Activated CD4-positive, CD25-positive, alpha-beta regulatory T cell (primary cell): ENCODE results near the gene HMX1.

ENCODE experiments used
- DNase-seq, 4 experiments: peaks; one replicate each; lab custom pipeline; 2025; lab: John Stamatoyannopoulos, UW

Gene HMX1

GRCh38 chr4:8871417-8872401 lies at the start of gene HMX1:
Gene HMX1, minus strand, starts transcription at chr4:8871839. Its CDS starts 225 bp downstream, at chr4:8871614.
- DNase-seq: no peak

- no peak for DNase-seq
These were observed 49.3 kb upstream of the HMX1 start for GRCh38 chr4:8920969-8921368.

DNA sequence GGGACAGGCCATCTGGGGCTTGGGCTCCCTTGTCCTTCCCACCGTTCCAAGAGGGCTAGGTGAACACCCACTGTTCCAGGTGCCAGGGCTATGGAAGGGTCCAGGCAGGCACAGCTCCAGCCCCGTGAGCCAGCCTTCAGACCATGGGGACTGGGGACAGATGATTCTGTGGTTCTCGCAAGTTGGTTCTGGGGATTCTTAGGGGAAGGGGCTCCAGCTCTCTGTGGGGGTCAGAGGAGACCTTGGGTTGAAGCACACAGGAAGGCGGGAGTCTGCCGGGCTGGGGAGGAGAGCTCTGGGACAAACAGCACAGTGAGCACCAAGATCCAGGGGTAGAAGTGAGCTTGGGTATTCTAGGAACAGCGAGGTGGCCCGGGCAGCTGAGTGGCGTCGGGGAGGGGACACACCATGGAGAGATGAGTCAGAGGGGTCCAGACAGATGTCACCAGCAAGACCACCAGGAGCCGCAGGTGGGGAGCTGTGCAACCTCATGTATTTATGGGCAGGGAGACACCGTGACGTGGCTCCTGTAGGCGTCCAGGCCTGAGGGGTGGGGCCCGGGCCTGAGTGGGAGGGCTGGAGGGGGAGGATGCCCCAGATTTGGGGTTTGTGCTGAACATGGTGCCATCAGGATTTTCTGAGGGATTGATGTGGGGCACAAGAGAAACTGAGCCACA lies 48.8 kb upstream of the HMX1 start:
- DNase-seq: no peak

GRCh38 chr4:8919651-8920288 lies 48.1 kb upstream of the HMX1 start:
- no peak for DNase-seq

DNA sequence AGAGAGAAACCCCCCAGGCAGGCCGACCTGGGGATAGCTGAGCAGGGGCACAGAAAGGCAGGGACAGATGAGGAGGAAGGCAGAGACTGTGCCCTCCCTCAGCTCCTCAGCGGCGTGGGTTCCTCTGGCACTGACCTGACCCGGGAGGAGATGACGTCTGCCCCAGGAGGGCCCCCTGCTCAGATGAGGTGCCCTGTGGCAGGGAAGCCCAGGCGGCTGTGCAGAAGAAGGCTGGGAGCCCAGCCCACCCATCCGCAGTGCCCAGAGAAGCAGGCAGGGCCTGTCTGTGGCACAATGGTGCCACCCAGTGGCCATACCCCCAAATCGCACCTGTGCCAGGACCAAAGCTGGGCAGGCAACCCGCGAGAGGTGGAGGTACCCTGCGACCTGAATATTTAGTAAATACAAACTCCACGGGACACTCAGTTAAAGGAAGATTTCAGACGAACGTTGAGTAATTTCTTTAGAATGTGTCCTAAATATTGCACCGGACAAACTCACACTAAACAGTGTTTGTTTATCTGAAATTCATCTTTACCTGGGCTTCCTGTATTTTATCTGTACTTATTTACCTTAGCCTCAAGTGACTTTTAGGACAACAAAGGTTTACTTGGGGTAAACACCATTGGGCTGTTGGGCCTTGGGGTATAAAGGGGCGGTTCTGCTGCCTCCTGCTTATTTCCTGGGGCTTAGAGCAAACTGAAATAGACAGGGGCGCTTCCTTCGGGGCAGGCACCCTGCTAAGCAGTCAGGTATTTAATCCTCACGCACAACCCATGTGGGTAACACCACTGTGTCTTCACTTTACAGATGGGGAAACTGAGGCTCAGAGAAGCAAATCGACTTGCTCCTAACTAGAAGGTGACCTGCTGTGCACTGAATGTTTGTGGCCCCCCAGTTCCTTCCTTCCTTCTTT lies 46.5 kb upstream of the HMX1 start:
- peak; percentile 12 to 52 (median 34) for DNase-seq

- no peak for DNase-seq
These were observed 45.7 kb upstream of the HMX1 start for GRCh38 chr4:8917321-8917811.

GRCh38 chr4:8916906-8917305 lies 45.3 kb upstream of the HMX1 start:
- DNase-seq: no peak

GRCh38 chr4:8916351-8916885 lies 44.8 kb upstream of the HMX1 start:
- DNase-seq: no peak

- DNase-seq: no peak
These were observed 43.9 kb upstream of the HMX1 start for GRCh38 chr4:8915201-8916200.

GRCh38 chr4:8914461-8915171 lies 43.0 kb upstream of the HMX1 start:
- no peak for DNase-seq

- no peak for DNase-seq
These were observed 42.3 kb upstream of the HMX1 start for GRCh38 chr4:8913858-8914460.

GRCh38 chr4:8913121-8913857 lies 41.6 kb upstream of the HMX1 start:
- DNase-seq: no peak

- no peak for DNase-seq
These were observed 40.9 kb upstream of the HMX1 start for GRCh38 chr4:8912506-8912905.

DNA sequence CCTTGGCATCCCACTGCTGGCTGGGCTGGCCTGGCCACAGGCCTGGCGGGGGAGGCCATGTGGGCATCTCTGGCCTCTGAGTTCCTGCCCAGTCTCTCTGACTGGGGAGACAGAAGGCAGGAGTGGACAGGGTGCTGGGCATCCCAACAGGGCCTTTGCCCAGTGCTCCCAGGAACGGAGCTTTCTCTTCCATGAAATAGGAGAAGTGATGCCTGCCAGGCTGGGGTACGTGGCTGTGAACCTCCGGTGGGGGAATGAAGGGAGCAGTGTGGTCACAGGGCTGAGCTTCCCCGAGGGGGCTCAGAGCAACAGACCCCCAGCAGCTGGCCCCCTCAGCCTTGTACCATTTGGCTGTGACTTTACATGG lies 40.4 kb upstream of the HMX1 start:
- DNase-seq: no peak

DNA sequence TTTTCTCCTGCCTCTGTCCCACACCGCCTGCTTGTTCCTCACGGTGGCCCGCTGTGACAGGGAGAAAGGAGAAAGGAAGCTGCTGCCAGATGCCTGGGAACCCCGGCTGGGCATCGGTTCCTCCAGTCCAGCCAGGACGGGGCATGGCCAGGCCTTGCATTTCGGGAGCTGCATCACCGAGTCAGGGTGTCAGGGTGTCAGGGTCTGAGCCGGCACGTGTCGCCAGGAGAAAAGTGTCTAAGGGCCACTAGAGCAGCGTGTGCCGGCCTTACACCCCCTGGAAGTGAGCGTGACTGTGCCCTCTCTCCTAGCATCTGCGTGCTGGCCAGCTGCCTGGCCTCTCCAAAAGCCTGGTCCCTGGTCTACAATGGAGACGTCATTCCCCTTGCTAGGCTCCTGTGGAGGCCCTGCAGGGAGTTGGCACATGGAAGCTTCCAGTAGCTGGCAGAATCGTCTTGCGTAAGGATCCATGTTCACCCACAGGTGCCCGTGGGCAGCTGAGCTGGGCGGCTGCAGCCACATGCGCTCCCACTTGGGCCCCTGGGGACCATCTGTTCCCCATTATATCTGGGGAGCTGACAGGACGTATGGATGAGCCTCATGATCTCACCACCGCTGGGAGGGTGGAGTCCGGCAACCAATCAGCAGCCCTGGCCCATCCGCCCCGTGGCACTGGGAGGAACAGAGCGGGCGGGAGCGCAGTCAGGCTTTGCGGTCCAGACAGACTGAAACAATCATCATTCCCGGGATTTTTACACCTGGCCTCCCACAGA lies 39.9 kb upstream of the HMX1 start:
- DNase-seq: no peak

DNA sequence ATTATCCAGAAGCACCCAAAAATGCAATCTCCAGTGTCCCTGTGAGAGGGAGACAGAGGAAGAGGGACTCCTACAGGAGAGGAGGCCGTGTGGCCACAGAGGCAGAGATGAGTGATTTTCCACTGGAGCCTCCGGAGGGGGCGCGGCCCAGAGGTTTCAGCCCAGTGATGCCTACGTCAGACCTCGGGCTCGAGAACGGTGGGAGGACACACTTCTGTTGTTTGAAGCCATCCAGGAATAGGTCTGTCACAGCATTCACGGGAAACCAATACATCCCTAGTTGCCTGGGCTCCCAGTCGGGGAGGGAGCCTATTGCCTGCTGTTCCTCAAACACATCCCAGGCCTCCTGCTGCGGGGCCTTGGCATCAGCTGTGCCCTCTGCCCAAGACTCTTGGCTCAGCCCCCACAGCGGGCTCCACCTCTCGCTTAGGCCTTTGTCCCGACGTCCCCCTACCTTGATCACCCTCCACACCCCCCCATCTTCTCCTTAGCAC lies 39.2 kb upstream of the HMX1 start:
- DNase-seq: no peak
